GM12873 (cell line): ENCODE measurements around the gene ACAP2.

Experiments used
- TF ChIP-seq, protein P1 (sequence below): IDR thresholded peaks from 2 replicates; pipeline ENCODE4 v1.5.1; 2012; ENCODE audit warnings: low read depth, mild to moderate bottlenecking, moderate library complexity, low read length, control low read depth; ENCODE audit not compliant: insufficient read depth; ENCODE audit errors: missing control alignments

ACAP2 gene

DNA sequence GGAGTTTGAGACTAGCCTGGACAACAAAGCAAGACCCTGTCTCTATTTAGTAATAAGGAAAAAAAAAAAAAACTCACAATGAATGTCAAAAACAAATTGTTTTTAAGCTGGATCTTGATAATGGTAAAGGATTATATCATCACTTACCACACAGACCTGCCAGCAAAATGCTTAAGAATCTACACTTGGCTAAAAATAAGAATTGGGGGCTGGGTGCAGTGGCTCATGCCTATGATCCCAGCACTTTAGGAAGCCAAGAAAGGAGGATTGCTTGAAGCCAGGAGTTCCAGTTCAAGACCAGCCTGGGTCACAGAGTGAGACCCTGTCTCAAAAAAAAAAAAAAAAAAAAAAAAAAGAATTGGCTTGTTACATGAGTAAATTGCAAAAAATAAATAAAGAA, 31.0 kb downstream of the ACAP2 start:
- TF ChIP-seq, protein P1, sequence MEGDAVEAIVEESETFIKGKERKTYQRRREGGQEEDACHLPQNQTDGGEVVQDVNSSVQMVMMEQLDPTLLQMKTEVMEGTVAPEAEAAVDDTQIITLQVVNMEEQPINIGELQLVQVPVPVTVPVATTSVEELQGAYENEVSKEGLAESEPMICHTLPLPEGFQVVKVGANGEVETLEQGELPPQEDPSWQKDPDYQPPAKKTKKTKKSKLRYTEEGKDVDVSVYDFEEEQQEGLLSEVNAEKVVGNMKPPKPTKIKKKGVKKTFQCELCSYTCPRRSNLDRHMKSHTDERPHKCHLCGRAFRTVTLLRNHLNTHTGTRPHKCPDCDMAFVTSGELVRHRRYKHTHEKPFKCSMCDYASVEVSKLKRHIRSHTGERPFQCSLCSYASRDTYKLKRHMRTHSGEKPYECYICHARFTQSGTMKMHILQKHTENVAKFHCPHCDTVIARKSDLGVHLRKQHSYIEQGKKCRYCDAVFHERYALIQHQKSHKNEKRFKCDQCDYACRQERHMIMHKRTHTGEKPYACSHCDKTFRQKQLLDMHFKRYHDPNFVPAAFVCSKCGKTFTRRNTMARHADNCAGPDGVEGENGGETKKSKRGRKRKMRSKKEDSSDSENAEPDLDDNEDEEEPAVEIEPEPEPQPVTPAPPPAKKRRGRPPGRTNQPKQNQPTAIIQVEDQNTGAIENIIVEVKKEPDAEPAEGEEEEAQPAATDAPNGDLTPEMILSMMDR: no peak

DNA sequence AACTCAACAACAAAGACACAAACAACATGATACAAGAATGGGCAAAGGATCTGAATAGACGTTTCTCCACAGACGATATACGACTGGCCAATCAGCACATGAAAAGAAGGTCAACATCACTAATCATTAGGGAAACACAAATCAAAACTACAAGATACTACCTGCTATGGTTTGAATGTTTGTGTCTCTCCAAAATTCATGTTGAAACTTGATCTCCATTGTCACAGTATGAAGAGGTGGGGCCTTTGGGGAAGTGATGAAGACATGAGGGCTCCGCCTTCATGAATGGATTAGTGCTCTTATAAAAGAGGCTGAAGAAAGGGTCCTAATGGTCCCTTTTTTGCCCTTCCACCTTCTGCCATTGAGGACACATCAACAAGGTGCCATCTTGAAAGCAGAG, 32.3 kb downstream of the ACAP2 start:
- TF ChIP-seq, protein P1: no peak

DNA sequence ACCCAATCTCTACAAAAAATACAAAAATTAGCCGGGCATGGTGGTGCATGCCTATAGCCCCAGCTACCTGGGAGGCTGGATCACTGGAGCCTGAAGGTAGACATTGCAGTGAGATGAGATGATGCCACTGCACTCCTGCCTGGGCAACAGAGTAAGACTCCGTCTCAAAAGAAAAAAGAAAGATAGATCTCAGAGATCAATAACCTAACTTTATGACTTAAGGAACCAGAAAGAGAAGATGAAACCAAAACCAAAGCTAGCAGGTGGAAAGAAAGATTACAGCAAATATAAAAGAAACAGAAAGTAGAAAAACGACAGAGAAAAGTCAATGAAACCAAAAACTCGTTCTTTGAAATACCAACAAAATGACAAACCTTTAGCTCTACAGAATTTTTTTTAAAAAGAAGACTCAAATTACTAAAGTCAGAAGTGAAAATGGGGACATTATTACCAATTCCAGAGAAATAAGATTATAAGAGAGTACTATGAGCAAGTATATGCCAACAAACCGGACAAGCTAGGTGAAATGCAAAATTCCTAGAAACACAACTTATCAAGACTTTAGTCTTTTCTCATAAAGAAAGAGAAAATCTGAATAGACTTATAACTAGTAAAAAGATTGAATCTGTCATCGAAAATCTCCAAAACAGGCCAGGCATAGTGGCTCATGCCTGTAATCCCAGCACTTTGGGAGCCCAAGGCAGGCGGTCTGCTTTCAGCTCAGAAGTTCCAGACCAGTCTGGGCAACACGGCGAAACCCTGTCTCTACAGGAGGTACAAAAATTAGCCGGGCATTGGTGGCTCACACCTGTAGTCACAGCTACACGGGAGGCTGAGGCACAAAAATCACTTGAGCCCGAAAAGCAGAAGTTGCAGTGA, 35.0 kb downstream of the ACAP2 start:
- TF ChIP-seq, protein P1: no peak

DNA sequence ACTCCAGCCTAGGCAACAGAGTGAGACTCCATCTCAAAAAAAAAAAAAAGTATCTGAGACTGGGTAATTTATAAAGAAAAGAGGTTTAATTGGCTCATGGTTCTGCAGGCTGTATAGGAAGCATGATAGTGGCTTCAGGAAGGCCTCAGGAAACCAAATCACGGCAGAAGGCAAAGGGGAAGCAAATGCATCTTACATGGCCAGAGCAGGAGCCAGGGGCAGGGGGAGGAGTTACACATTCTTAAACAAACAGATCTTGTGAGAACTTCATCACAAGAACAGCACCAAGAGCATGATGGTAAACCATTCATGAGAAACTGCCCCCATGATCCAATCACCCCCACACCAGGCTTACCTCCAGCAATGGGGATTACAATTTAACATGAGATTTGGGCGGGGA, 37.2 kb downstream of the ACAP2 start:
- TF ChIP-seq, protein P1: no peak

DNA sequence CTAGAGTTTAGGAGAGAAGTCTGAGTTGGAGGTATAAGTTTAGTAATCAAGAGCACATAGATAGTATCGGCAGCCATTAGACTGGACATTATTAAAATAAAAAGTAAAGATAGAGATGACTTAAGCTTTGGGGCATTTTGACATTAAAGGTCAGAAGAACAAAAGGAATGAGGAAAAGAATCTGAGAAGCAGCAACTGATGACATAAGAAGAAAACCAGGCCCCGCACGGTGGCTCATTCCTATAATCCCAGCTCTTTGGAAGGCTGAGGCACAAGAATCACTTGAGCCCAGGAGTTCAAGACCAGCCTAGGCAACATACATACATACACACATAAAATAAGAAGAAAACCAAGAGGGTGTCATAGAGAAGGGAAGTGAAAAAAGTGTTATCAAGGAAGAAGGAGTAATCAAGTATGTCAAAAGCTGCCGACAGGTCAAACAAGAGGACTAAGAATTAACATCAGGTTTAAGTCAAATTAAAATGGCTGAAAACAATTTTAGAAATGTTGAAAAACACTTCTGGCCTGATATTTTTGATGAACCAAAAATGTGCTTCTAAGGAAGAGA, 38.9 kb downstream of the ACAP2 start:
- TF ChIP-seq, protein P1: no peak

DNA sequence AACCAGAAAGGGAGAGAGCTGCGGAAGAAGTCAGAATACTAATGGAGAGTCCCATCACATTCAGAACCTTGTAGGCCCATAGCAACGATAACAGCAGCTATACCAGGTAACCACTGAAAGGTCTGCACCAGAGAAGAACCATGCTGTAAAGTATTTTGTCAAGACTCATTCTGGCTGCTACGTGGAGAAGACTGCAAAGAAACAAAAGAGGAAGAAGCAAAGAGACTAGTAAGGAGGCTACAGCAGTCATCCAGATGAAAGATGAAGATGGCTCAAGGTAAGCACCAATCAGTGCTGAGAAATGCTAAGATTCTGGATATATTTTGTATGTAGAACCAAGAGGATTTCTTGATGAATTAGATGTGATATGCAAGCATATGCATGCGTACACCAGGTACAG, 39.6 kb downstream of the ACAP2 start:
- TF ChIP-seq, protein P1: no peak

DNA sequence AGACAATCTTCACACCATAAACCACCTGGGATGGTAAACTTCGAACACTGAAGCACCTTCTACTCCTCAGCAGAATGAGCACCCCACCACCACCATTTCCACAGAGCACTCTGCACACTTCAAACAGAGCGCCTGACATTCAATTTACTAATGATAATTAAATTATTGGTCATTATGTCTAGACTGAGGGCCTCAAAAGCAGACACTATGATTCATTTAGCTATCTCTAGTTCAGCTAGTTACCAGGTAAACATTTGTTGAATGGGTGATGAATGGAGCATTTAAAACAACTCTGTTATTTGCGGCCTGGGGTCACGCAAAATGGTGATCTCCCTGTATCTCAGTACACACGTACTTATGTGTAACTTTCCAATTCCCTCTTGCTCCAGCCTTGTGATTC, 40.9 kb downstream of the ACAP2 start:
- TF ChIP-seq, protein P1: no peak
